HL-60/S4 treated with phorbol 12-myristate 13-acetate at 8.2 ng/mL for 4 days and 3 days (cell line): ENCODE results near the gene FALEC.

Experiments used
- in situ Hi-C: fragments of 300-500 bp; cut with MboI; formaldehyde crosslinking; loops from 2 replicates; pipeline ENCODE4 v1.15.0; 2022; ENCODE audit warnings: low sequenced_read_pairs

FALEC gene

GRCh38 chr1:150543500-150544143 lies 28.1 kb downstream of the FALEC start:
- in situ Hi-C loops = loop anchor here (25.0 kb wide), 1 partner anchor 281 kb away; the partner anchor contains the start of genes APH1A, C1orf54 and CA14

GRCh38 chr1:150544204-150544603 lies 28.7 kb downstream of the FALEC start:
- in situ Hi-C loops = loop anchor here (25.0 kb wide), 1 partner anchor 282 kb away; the partner anchor contains the start of genes APH1A, C1orf54 and CA14

GRCh38 chr1:150545486-150546032 lies 30.0 kb downstream of the FALEC start:
- in situ Hi-C loops = loop anchor here (25.0 kb wide), 1 partner anchor 283 kb away; the partner anchor contains the start of genes APH1A, C1orf54 and CA14

GRCh38 chr1:150546294-150546937 lies 30.9 kb downstream of the FALEC start:
- in situ Hi-C loops = loop anchor here (25.0 kb wide), 1 partner anchor 284 kb away; the partner anchor contains the start of genes APH1A, C1orf54 and CA14

- in situ Hi-C loops = loop anchor here (25.0 kb wide), 1 partner anchor 286 kb away; the partner anchor contains the start of genes APH1A, C1orf54 and CA14
These were observed 32.7 kb downstream of the FALEC start for GRCh38 chr1:150548324-150548631.

GRCh38 chr1:150548632-150549495 lies 33.3 kb downstream of the FALEC start, which contains the start of gene ADAMTSL4:
ADAMTSL4 (plus strand) TSS chr1:150549408; CDS start chr1:150552289, 2,881 bp downstream.
- in situ Hi-C loops = loop anchor here (25.0 kb wide), 1 partner anchor 287 kb away; the partner anchor contains the start of genes APH1A, C1orf54 and CA14

GRCh38 chr1:150549496-150550221 lies 34.1 kb downstream of the FALEC start:
- in situ Hi-C loops = loop anchor here (25.0 kb wide), 1 partner anchor 287 kb away; the partner anchor contains the start of genes APH1A, C1orf54 and CA14

- in situ Hi-C loops = no loop called here
These were observed 34.9 kb downstream of the FALEC start for GRCh38 chr1:150550222-150551050.

GRCh38 chr1:150551051-150551783 lies 35.7 kb downstream of the FALEC start:
- in situ Hi-C loops = no loop called here

GRCh38 chr1:150551784-150552127 lies 36.2 kb downstream of the FALEC start:
- in situ Hi-C loops = no loop called here

GRCh38 chr1:150552128-150552910 lies 36.8 kb downstream of the FALEC start:
- in situ Hi-C loops = no loop called here

GRCh38 chr1:150552911-150553289 lies 37.3 kb downstream of the FALEC start:
- in situ Hi-C loops = no loop called here

- in situ Hi-C loops = no loop called here
These were observed 38.0 kb downstream of the FALEC start for GRCh38 chr1:150553392-150554085.

GRCh38 chr1:150554086-150554452 lies 38.5 kb downstream of the FALEC start:
- in situ Hi-C loops = no loop called here

GRCh38 chr1:150555198-150555970 lies 39.8 kb downstream of the FALEC start:
- in situ Hi-C loops = no loop called here

GRCh38 chr1:150555971-150556865 lies 40.7 kb downstream of the FALEC start:
- in situ Hi-C loops = no loop called here
